22Rv1 (cell line): ENCODE measurements around the gene MRFAP1.

Experiments
- CTCF ChIP-seq: fragments of 450-650 bp; IDR thresholded peaks from 2 replicates; pipeline ENCODE4 v1.5.1; 2017; ENCODE audit warnings: mild to moderate bottlenecking
- ZFX ChIP-seq: fragments of 450-650 bp; IDR thresholded peaks from 2 replicates; pipeline ENCODE4 v1.6.1; 2017; ENCODE audit warnings: antibody characterized with exemption, borderline replicate concordance

GRCh38 chr4:6647169-6647568, 6.7 kb downstream of the MRFAP1 start:
- TF ChIP-seq CTCF (no peak), ZFX (no peak)
